Body of pancreas (tissue), 4 donors: ENCODE data around the gene DLX4. TPM values are rescaled to one million over a fixed set of nuclear protein-coding genes. Genes with fewer than 3 reads are reported as not detected.

Source experiments
- ATAC-seq: fragments of 150-250 bp; one replicate; pipeline ENCODE4 v1.9.1; 2016
- DNase-seq, 4 donors: peaks; one replicate each; pipeline ENCODE4 v3.0.0-alpha.2; 2019
- H3K27ac ChIP-seq, 4 donors: fragments of 200-600 bp; sonication (generic); 1 replicate in 3 of 4; 2 replicates in 1 of 4; pipeline versions ENCODE4 v1.5.1 to v1.6.1; 2016 to 2019; ENCODE audit warnings: mild to moderate bottlenecking in 1 of 4, mixed read lengths in 1 of 4, moderate library complexity in 1 of 4
- H3K27me3 ChIP-seq, 2 donors: fragments of 200-600 bp; sonication (generic); one replicate each; pipeline ENCODE4 v1.6.0; 2016; ENCODE audit warnings: mild to moderate bottlenecking in 1 of 2
- H3K36me3 ChIP-seq, 2 donors: fragments of 200-600 bp; sonication (generic); replicated peaks in 1 of 2; 2 replicates each; pipeline ENCODE4 v1.5.1; 2016; ENCODE audit warnings: low read depth in 2 of 2; ENCODE audit not compliant: insufficient read depth in 1 of 2
- H3K4me1 ChIP-seq: fragments of 200-600 bp; sonication (generic); one replicate; pipeline ENCODE4 v1.6.0; 2016
- H3K4me3 ChIP-seq, 2 donors: fragments of 200-600 bp; sonication (generic); 1 replicate in 1 of 2; 2 replicates in 1 of 2; pipeline ENCODE4 v1.5.1; 2016 to 2019
- H3K9me3 ChIP-seq, 3 donors: fragments of 200-600 bp; sonication (generic); 1 replicate in 2 of 3; 2 replicates in 1 of 3; pipeline ENCODE4 v1.5.1; 2016
- CTCF ChIP-seq, 7 experiments: fragments of 450-650 bp in 4 of 7; fragments of 200-600 bp in 3 of 7; sonication (generic) in 3 of 7; IDR thresholded peaks; one replicate each; pipeline ENCODE4 v1.5.1; 2016 to 2019; ENCODE audit warnings: antibody characterized with exemption in 7 of 7
- POLR2A ChIP-seq, 3 donors: fragments of 450-650 bp; IDR thresholded peaks; one replicate each; pipeline ENCODE4 v1.6.1; 2016; ENCODE audit warnings: antibody characterized with exemption in 3 of 3, mild to moderate bottlenecking in 2 of 3
- WGBS, 2 donors: methylation state at CpG; one replicate each; pipeline ENCODE4 v1.1.5; 2017; 5-methylcytosine and 5-hydroxymethylcytosine counted together
- intact Hi-C: fragments of 100-400 bp; cut with DNase I; formaldehyde crosslinking; loops from one replicate; pipeline ENCODE4 v1.15.1; 2023
- total RNA-seq, 2 donors: library from RNA; depleted of rRNA; stranded (reverse); fragments of >200 nt; gene quantifications; one replicate each; pipeline ENCODE4 v1.1.0, GENCODE V29; 2016

The DLX4 gene
- total RNA-seq, 2 donors from 2014 or later: not detected

DNA sequence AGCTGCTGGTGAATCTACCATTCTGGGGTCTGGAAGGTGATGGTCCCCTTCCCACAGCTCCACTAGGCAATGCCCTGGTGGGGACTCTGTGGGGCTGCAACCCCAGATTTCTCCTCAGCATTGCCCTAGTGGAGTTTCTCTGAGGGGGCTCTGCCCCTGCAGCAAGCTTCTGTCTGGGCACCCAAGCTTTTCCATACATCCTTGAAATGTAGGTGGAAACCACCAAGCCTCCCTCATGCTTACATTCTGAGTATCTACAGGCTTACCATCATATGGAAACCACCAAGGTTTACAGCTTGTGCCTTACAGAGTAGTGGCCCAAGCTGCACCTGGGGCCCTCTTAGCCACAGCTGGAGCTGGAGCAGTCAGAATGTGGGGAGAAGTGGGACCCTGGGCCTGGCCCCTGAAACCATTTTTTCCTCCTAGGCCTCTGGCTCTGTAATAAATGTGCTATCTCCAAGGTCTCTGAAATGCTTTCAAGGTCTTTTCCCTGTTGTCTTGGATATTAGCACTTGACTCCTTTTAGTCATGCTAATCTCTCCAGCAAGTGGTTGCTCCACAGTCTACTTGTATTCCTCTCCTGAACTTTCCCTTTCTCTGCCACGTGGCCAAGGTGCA, 45.6 kb downstream of the DLX4 start:
- Histone ChIP-seq H3K9me3 (peaks cover 0 to 8% (median 0%) of the 10 kb centered on the region in 3 donors), H3K4me3 (no peak overlapping the region), H3K27ac (no peak overlapping the region), H3K36me3 (no peaks in the 10 kb centered on the region), H3K27me3 (no peaks in the 10 kb centered on the region), H3K4me1 (no peaks in the 10 kb centered on the region)
- ATAC-seq: no peak
- 50 to 61% methylated on average over 1 of the region's 1 CpG for WGBS, 2 donors
- TF ChIP-seq POLR2A (IDR thresholded peaks at IDR 0.05): no peak
- no peak for TF ChIP-seq CTCF (IDR thresholded peaks at IDR 0.05)
- intact Hi-C loops: no loop called here
- DNase-seq: no peak

DNA sequence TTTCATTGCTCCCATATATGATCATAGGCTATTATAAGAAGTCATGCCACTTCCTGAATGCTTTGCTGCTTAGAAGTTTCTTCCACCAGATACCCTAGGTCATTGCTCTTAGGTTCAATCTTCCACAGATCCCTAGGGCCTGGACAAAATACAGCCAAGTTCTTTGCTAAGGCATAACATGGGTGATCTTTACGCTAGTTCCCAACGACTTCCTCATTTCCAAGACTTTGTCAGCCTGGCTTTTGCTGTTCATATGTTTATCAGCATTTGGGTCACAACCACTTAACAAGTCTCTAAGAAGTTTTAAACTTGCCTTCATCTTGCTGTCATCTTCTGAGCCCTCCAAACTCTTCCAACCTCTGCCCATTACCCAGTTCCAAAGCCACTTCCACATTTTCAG, 46.2 kb downstream of the DLX4 start:
- Histone ChIP-seq H3K27me3 (no peaks in the 10 kb centered on the region), H3K9me3 (peaks cover 0 to 8% (median 0%) of the 10 kb centered on the region in 3 donors), H3K36me3 (no peaks in the 10 kb centered on the region), H3K27ac (no peak overlapping the region), H3K4me1 (no peaks in the 10 kb centered on the region), H3K4me3 (no peak overlapping the region)
- DNase-seq (no peak), ATAC-seq (no peak)
- WGBS, 2 donors: 88 to 90% methylated on average over 2 of the region's 2 CpGs
- intact Hi-C loops: no loop called here
- TF ChIP-seq CTCF (IDR thresholded peaks at IDR 0.05): no peak
- TF ChIP-seq POLR2A (IDR thresholded peaks at IDR 0.05): no peak

DNA sequence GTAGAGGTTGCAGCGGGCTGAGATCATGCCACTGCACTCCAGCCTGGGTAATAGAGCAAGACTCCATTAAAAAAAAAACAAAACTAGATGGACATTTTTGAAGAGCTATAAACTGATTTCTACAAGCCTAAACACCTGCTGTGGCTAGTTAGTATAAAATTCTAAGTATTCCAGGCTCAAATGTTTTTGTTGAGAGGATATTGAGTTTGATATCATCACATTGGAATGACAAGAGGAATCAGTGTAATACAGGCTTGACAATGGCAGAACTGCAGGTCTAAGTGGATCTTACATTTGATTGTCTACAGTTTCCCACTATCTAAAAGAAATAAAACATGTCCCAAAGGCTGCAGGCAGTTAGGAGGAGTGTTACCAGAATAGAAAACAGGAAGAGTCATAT, 49.9 kb downstream of the DLX4 start:
- Histone ChIP-seq H3K9me3 (no peaks in the 10 kb centered on the region), H3K27ac (no peak overlapping the region), H3K36me3 (no peaks in the 10 kb centered on the region), H3K4me3 (no peak overlapping the region), H3K4me1 (no peaks in the 10 kb centered on the region), H3K27me3 (no peaks in the 10 kb centered on the region)
- ATAC-seq (no peak), DNase-seq (no peak)
- TF ChIP-seq POLR2A (IDR thresholded peaks at IDR 0.05): no peak
- no peak for TF ChIP-seq CTCF (IDR thresholded peaks at IDR 0.05)
- WGBS, 2 donors: 80 to 94% methylated on average over 1 of the region's 1 CpG
- intact Hi-C loops: no loop called here

DNA sequence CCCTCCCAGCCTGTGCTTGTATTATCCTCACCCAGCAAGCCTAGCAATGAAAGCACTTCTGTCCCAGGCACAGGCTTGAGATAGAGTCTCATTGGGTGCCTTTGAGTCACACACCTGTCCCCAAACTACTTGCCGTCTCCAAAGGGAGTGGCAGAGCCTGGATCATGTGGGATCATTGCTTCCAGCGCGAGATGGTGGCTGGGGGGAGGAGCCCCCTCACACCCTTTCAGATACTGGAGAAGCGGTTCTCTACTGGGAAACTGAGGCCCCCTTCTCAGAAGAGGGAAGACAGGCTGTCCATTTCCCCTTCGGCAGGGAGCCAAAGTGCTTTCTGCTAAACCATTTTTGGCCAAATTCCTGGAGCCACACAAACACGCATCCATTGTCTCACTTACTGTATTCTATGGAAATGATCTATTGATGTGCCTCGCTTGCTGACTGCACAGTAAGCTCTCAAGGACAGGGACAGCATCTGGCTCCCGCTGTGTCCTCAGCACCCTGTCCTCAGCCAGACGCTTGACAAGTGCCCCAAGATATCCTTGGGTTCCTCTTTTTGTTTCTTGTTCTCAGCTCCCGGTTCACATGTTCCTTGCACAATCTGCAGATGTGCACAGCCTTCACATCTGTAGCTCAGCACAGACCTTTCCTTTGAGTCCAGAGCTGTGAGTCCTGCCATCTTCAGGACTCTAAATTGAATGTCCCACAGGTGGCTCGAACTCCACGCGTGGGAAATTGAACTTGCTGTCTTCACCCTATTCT, 52.0 kb downstream of the DLX4 start:
- no peak for TF ChIP-seq POLR2A (IDR thresholded peaks at IDR 0.05)
- no peak for TF ChIP-seq CTCF (IDR thresholded peaks at IDR 0.05)
- DNase-seq (no peak), ATAC-seq (no peak)
- no peaks in the 10 kb centered on the region for H3K9me3 ChIP-seq
- H3K27ac ChIP-seq: no peak overlapping the region
- H3K36me3 ChIP-seq: no peaks in the 10 kb centered on the region
- H3K4me3 ChIP-seq: no peak overlapping the region
- no peaks in the 10 kb centered on the region for H3K27me3 ChIP-seq
- H3K4me1 ChIP-seq: no peaks in the 10 kb centered on the region
- WGBS, 2 donors: 57 to 61% methylated on average over 9 to 13 of the region's 13 CpGs
- intact Hi-C loops: no loop called here
